ENCODE results near the gene MRPL21.
"Not testable (repeated sequence)": the region's sequence is repeated elsewhere in the genome, so short reads cannot be mapped to it uniquely, and the experiment has no call there.

The MRPL21 gene

GRCh38 chr11:68896171-68896959 is 7.3 kb downstream of the MRPL21 start:
- peaks cover 39% of the 10 kb centered on the region for H3K36me3 ChIP-seq (ENCODE audit: control insufficient read depth, insufficient read depth, low read length)

GRCh38 chr11:68893282-68893681 is 10.3 kb downstream of the MRPL21 start:
- Histone ChIP-seq H3K4me1 (ENCODE audit: control insufficient read depth, insufficient read depth, low read length) (peaks cover 3% of the 10 kb centered on the region), H3K9ac (ENCODE audit: low read length) (no peak overlapping the region), H3K27ac (ENCODE audit: low read depth, low read length) (no peak overlapping the region), H3K27me3 (ENCODE audit: control insufficient read depth, insufficient read depth, low read length) (no peaks in the 10 kb centered on the region), H3K36me3 (ENCODE audit: control insufficient read depth, insufficient read depth, low read length) (peaks cover 41% of the 10 kb centered on the region), H3K4me3 (ENCODE audit: low read length) (no peak overlapping the region)

More at GRCh38 chr11:68896171-68896959, 7.3 kb downstream of the MRPL21 start:
- peaks cover under 1% of the 10 kb centered on the region for H3K4me1 ChIP-seq (ENCODE audit: control insufficient read depth, insufficient read depth, low read length)
- no peak overlapping the region for H3K4me3 ChIP-seq (ENCODE audit: low read length)
- H3K27ac ChIP-seq (ENCODE audit: low read depth, low read length), result no peak overlapping the region
- no peaks in the 10 kb centered on the region for H3K27me3 ChIP-seq (ENCODE audit: control insufficient read depth, insufficient read depth, low read length)
- no peak overlapping the region for H3K9ac ChIP-seq (ENCODE audit: low read length)

GRCh38 chr11:68892576-68892975 is 11.1 kb downstream of the MRPL21 start:
- H3K27ac ChIP-seq (ENCODE audit: low read depth, low read length), result no peak overlapping the region
- H3K27me3 ChIP-seq (ENCODE audit: control insufficient read depth, insufficient read depth, low read length), result no peaks in the 10 kb centered on the region
- H3K4me3 ChIP-seq (ENCODE audit: low read length), result no peak overlapping the region
- peaks cover 41% of the 10 kb centered on the region for H3K36me3 ChIP-seq (ENCODE audit: control insufficient read depth, insufficient read depth, low read length)
- no peak overlapping the region for H3K9ac ChIP-seq (ENCODE audit: low read length)
- H3K4me1 ChIP-seq (ENCODE audit: control insufficient read depth, insufficient read depth, low read length), result peaks cover 3% of the 10 kb centered on the region

GRCh38 chr11:68891351-68891948 is 12.2 kb downstream of the MRPL21 start:
- Histone ChIP-seq H3K4me3 (ENCODE audit: low read length) (no peak overlapping the region), H3K4me1 (ENCODE audit: control insufficient read depth, insufficient read depth, low read length) (peaks cover 3% of the 10 kb centered on the region), H3K27ac (ENCODE audit: low read depth, low read length) (no peak overlapping the region), H3K9ac (ENCODE audit: low read length) (no peak overlapping the region), H3K36me3 (ENCODE audit: control insufficient read depth, insufficient read depth, low read length) (peaks cover 30% of the 10 kb centered on the region), H3K27me3 (ENCODE audit: control insufficient read depth, insufficient read depth, low read length) (no peaks in the 10 kb centered on the region)

GRCh38 chr11:68890490-68891231 is 13.0 kb downstream of the MRPL21 start:
- Histone ChIP-seq H3K36me3 (ENCODE audit: control insufficient read depth, insufficient read depth, low read length) (peaks cover 22% of the 10 kb centered on the region), H3K9ac (ENCODE audit: low read length) (no peak overlapping the region), H3K4me3 (ENCODE audit: low read length) (no peak overlapping the region)

GRCh38 chr11:68889948-68890446 is 13.6 kb downstream of the MRPL21 start:
- H3K27ac ChIP-seq (ENCODE audit: low read depth, low read length), result peak overlapping the region; percentile 30
- no peak overlapping the region for H3K4me3 ChIP-seq (ENCODE audit: low read length)
- no peaks in the 10 kb centered on the region for H3K27me3 ChIP-seq (ENCODE audit: control insufficient read depth, insufficient read depth, low read length)
- H3K4me1 ChIP-seq (ENCODE audit: control insufficient read depth, insufficient read depth, low read length), result peaks cover 3% of the 10 kb centered on the region
- peaks cover 20% of the 10 kb centered on the region for H3K36me3 ChIP-seq (ENCODE audit: control insufficient read depth, insufficient read depth, low read length)
- no peak overlapping the region for H3K9ac ChIP-seq (ENCODE audit: low read length)

More at GRCh38 chr11:68890490-68891231, 13.0 kb downstream of the MRPL21 start:
- H3K27ac ChIP-seq (ENCODE audit: low read depth, low read length), result peak overlapping the region; percentile 51
- peaks cover 3% of the 10 kb centered on the region for H3K4me1 ChIP-seq (ENCODE audit: control insufficient read depth, insufficient read depth, low read length)
- H3K27me3 ChIP-seq (ENCODE audit: control insufficient read depth, insufficient read depth, low read length), result no peaks in the 10 kb centered on the region

GRCh38 chr11:68884827-68885226 is 18.8 kb downstream of the MRPL21 start:
- not testable (repeated sequence) for H3K27ac ChIP-seq (ENCODE audit: low read depth, low read length); H3K9ac ChIP-seq (ENCODE audit: low read length); H3K36me3 ChIP-seq (ENCODE audit: control insufficient read depth, insufficient read depth, low read length); H3K27me3 ChIP-seq (ENCODE audit: control insufficient read depth, insufficient read depth, low read length); H3K4me1 ChIP-seq (ENCODE audit: control insufficient read depth, insufficient read depth, low read length); H3K4me3 ChIP-seq (ENCODE audit: low read length)

GRCh38 chr11:68882391-68882790 is 21.2 kb downstream of the MRPL21 start:
- H3K9ac ChIP-seq (ENCODE audit: low read length), result no peak overlapping the region
- H3K4me1 ChIP-seq (ENCODE audit: control insufficient read depth, insufficient read depth, low read length), result no peaks in the 10 kb centered on the region
- no peak overlapping the region for H3K27ac ChIP-seq (ENCODE audit: low read depth, low read length)
- no peaks in the 10 kb centered on the region for H3K27me3 ChIP-seq (ENCODE audit: control insufficient read depth, insufficient read depth, low read length)
- H3K36me3 ChIP-seq (ENCODE audit: control insufficient read depth, insufficient read depth, low read length), result no peaks in the 10 kb centered on the region
- H3K4me3 ChIP-seq (ENCODE audit: low read length), result no peak overlapping the region

- Histone ChIP-seq H3K4me1 (ENCODE audit: control insufficient read depth, insufficient read depth, low read length) (no peaks in the 10 kb centered on the region), H3K27ac (ENCODE audit: low read depth, low read length) (no peak overlapping the region), H3K4me3 (ENCODE audit: low read length) (no peak overlapping the region)
Measured at GRCh38 chr11:68881320-68881719, 22.3 kb downstream of the MRPL21 start.

GRCh38 chr11:68880851-68881250 is 22.8 kb downstream of the MRPL21 start:
- H3K27ac ChIP-seq (ENCODE audit: low read depth, low read length), result no peak overlapping the region
- no peaks in the 10 kb centered on the region for H3K27me3 ChIP-seq (ENCODE audit: control insufficient read depth, insufficient read depth, low read length)
- H3K4me3 ChIP-seq (ENCODE audit: low read length), result no peak overlapping the region
- no peak overlapping the region for H3K9ac ChIP-seq (ENCODE audit: low read length)
- H3K36me3 ChIP-seq (ENCODE audit: control insufficient read depth, insufficient read depth, low read length), result no peaks in the 10 kb centered on the region
- H3K4me1 ChIP-seq (ENCODE audit: control insufficient read depth, insufficient read depth, low read length), result no peaks in the 10 kb centered on the region

More at GRCh38 chr11:68881320-68881719, 22.3 kb downstream of the MRPL21 start:
- Histone ChIP-seq H3K36me3 (ENCODE audit: control insufficient read depth, insufficient read depth, low read length) (no peaks in the 10 kb centered on the region), H3K27me3 (ENCODE audit: control insufficient read depth, insufficient read depth, low read length) (no peaks in the 10 kb centered on the region), H3K9ac (ENCODE audit: low read length) (no peak overlapping the region)

- Histone ChIP-seq H3K4me3 (ENCODE audit: low read length) (no peak overlapping the region), H3K27me3 (ENCODE audit: control insufficient read depth, insufficient read depth, low read length) (no peaks in the 10 kb centered on the region), H3K4me1 (ENCODE audit: control insufficient read depth, insufficient read depth, low read length) (no peaks in the 10 kb centered on the region), H3K27ac (ENCODE audit: low read depth, low read length) (no peak overlapping the region), H3K36me3 (ENCODE audit: control insufficient read depth, insufficient read depth, low read length) (no peaks in the 10 kb centered on the region), H3K9ac (ENCODE audit: low read length) (no peak overlapping the region)
Measured at GRCh38 chr11:68878022-68878421, 25.6 kb downstream of the MRPL21 start.

- no peak overlapping the region for H3K4me3 ChIP-seq (ENCODE audit: low read length)
- H3K27me3 ChIP-seq (ENCODE audit: control insufficient read depth, insufficient read depth, low read length), result no peaks in the 10 kb centered on the region
- no peak overlapping the region for H3K9ac ChIP-seq (ENCODE audit: low read length)
- no peak overlapping the region for H3K27ac ChIP-seq (ENCODE audit: low read depth, low read length)
- no peaks in the 10 kb centered on the region for H3K36me3 ChIP-seq (ENCODE audit: control insufficient read depth, insufficient read depth, low read length)
- no peaks in the 10 kb centered on the region for H3K4me1 ChIP-seq (ENCODE audit: control insufficient read depth, insufficient read depth, low read length)
Measured at GRCh38 chr11:68872216-68873003, 31.2 kb downstream of the MRPL21 start.
